ENCODE data around the gene SLC25A18.

SLC25A18 gene

GRCh38 chr22:17607891-17608521 lies 44.7 kb downstream of the SLC25A18 start:
- no peak overlapping the region for H3K27ac ChIP-seq
- no peak for TF ChIP-seq ZFX (IDR thresholded peaks at IDR 0.05; ENCODE audit: borderline replicate concordance)
- TF ChIP-seq, protein P1, sequence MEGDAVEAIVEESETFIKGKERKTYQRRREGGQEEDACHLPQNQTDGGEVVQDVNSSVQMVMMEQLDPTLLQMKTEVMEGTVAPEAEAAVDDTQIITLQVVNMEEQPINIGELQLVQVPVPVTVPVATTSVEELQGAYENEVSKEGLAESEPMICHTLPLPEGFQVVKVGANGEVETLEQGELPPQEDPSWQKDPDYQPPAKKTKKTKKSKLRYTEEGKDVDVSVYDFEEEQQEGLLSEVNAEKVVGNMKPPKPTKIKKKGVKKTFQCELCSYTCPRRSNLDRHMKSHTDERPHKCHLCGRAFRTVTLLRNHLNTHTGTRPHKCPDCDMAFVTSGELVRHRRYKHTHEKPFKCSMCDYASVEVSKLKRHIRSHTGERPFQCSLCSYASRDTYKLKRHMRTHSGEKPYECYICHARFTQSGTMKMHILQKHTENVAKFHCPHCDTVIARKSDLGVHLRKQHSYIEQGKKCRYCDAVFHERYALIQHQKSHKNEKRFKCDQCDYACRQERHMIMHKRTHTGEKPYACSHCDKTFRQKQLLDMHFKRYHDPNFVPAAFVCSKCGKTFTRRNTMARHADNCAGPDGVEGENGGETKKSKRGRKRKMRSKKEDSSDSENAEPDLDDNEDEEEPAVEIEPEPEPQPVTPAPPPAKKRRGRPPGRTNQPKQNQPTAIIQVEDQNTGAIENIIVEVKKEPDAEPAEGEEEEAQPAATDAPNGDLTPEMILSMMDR (IDR thresholded peaks at IDR 0.05): no peak

GRCh38 chr22:17612057-17612456 lies 48.8 kb downstream of the SLC25A18 start:
- no peak overlapping the region for H3K27ac ChIP-seq
- no peak for TF ChIP-seq ZFX (IDR thresholded peaks at IDR 0.05; ENCODE audit: borderline replicate concordance)
- TF ChIP-seq, protein P1 (IDR thresholded peaks at IDR 0.05): no peak

DNA sequence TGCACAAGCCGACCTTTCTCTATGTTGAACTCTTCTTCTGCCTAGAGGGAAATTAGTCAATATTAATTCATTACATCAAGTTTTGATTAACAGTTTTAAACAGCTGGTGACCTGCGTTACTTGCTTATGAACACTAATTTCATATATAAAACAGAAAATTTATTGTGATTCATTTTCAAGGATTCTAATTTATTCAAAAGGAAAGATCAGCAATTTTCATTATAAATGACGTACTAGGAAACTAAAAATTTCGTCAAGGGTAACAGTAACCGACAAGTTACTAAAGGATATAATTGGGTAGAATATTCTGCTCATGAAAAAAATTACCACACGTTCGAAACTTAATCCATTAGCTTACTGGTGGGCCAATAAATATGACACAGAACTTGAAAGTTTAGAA lies 50.0 kb downstream of the SLC25A18 start:
- no peak overlapping the region for H3K27ac ChIP-seq
- TF ChIP-seq ZFX (IDR thresholded peaks at IDR 0.05; ENCODE audit: borderline replicate concordance): no peak
- TF ChIP-seq, protein P1 (IDR thresholded peaks at IDR 0.05): no peak

GRCh38 chr22:17627961-17628405 lies 64.7 kb downstream of the SLC25A18 start:
- TF ChIP-seq ZFX (IDR thresholded peaks at IDR 0.05; ENCODE audit: borderline replicate concordance): no peak
- peak overlapping the region; percentile 83 for H3K27ac ChIP-seq

- H3K27ac ChIP-seq: peak within 1 kb of the TSS; percentile 83
- TF ChIP-seq, protein P1 (IDR thresholded peaks at IDR 0.05): no peak
- TF ChIP-seq ZFX (IDR thresholded peaks at IDR 0.05; ENCODE audit: borderline replicate concordance): no peak
Observed at GRCh38 chr22:17628406-17629172, 65.3 kb downstream of the SLC25A18 start, which contains the start of gene ATP6V1E1. Gene ATP6V1E1 (minus strand): TSS chr22:17628749. CDS start chr22:17628635, 114 bp downstream.

- peak overlapping the region; percentile 83 for H3K27ac ChIP-seq
- no peak for TF ChIP-seq ZFX (IDR thresholded peaks at IDR 0.05; ENCODE audit: borderline replicate concordance)
- TF ChIP-seq, protein P1 (IDR thresholded peaks at IDR 0.05): no peak
Observed at GRCh38 chr22:17629173-17629489, 65.8 kb downstream of the SLC25A18 start.

- no peak for TF ChIP-seq ZFX (IDR thresholded peaks at IDR 0.05; ENCODE audit: borderline replicate concordance)
- TF ChIP-seq, protein P1 (IDR thresholded peaks at IDR 0.05): no peak
- peak overlapping the region; percentile 83 for H3K27ac ChIP-seq
Observed at GRCh38 chr22:17629641-17630040, 66.3 kb downstream of the SLC25A18 start.
